GM19025 (cell line): ENCODE data around the gene CCDC167.

Experiments used
- ATAC-seq: cut with Tn5 transposase; IDR thresholded peaks from one replicate; pipeline ENCODE4 v1.9.1; 2021; ENCODE audit warnings: mild to moderate bottlenecking, low read depth, moderate library complexity; ENCODE audit not compliant: unreplicated experiment

The CCDC167 gene

GRCh38 chr6:37499433-37500293 is at the start of gene CCDC167:
TSS of gene CCDC167 (minus strand) at chr6:37499893. CDS start at chr6:37499863, 30 bp downstream.
- peak; percentile 86 for ATAC-seq

- ATAC-seq, result no peak
Measured at GRCh38 chr6:37549154-37549553, 49.5 kb upstream of the CCDC167 start.

- ATAC-seq, result no peak
Measured at GRCh38 chr6:37548067-37548674, 48.5 kb upstream of the CCDC167 start.

- peak; percentile 39 for ATAC-seq
Measured at GRCh38 chr6:37547564-37548061, 47.9 kb upstream of the CCDC167 start.

DNA sequence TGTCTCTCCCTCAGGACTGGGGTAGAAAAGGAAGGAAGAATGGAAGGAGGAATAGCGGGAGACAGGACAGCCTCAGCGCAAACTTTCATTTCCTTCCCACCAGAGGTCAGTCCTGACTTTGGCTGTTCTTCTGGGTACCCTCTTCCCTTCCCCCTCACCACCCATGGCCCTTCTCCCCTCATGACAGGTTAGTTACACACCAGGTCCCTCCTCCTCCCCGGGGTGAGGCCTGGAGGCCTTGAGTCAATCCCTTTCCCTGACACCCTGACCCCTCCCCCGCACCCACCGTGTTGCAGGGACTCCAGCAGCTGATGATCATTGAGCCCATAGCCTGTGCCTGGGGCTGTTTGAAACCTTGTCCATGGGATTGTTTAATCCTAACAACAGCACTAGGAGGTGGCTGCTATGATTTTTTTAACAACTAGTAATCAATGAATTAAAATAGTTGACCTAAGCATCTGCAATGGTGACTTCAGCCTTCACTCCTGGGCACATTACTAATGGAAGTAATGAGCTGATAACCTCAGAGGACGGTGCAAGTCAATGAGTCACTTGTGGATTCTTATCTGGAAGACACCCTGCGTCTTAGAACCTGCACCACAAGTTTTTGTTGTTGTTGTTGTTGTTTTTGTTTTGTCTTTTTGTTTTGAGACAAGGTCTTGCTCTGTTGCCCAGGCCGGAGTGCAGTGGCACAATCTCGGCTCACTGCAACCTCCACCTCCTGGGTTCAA is 46.6 kb upstream of the CCDC167 start:
- ATAC-seq, result no peak

DNA sequence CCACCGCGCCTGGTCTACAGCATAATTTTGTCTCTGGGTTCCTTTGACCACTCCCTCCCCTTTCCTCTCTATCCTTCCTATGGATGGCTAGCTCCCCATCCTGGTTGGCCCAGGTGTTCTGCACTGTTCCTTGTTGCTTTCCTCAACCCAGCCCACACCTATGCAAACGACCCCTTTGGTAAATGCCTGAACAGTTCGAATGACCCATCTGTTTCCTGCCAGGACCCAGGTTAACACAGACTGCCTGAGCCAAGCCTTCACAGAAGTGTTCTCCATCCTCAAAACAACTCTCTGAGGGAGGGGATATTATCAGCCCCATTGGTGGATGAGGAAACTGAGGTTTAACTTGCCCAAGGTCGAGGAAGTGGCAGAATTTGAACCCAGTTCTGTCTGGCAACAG is 44.8 kb upstream of the CCDC167 start:
- no peak for ATAC-seq

GRCh38 chr6:37543361-37543760 is 43.7 kb upstream of the CCDC167 start:
- ATAC-seq, result no peak

DNA sequence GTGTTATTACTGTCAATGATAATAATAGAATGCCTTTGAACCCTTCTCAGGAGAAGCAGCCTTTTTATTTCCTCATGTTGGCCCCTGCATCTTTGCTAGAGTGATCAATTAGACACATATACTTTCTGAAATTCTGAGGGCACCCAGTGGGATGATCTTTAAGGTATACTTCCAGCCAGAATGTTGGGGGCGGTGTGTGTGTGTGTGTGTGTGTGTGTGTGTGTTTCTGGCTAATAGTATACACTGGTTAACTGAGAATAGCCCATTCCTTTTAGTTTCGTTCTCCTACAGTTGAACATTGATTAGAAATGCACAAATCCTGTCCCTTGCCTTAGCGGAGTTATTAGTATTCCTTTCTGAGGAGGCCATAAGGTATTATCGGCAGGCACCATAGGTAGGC is 41.7 kb upstream of the CCDC167 start:
- no peak for ATAC-seq

- ATAC-seq, result no peak
Measured at GRCh38 chr6:37540390-37540789, 40.7 kb upstream of the CCDC167 start.

DNA sequence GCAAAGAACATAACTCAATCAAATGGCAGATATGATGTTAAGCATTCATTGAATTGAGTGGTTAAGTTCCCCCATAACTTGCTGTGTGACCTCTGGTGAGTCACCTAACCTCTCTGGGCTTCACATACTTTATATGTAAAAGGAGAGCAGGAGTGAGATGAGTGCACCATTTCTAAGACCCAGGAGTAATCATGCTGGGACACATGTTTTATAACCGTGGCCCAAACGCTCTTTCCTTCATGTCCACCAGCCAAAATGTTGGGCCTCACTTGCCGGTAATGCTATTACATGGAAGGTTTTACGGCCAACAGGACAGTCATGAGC is 40.3 kb upstream of the CCDC167 start:
- no peak for ATAC-seq

DNA sequence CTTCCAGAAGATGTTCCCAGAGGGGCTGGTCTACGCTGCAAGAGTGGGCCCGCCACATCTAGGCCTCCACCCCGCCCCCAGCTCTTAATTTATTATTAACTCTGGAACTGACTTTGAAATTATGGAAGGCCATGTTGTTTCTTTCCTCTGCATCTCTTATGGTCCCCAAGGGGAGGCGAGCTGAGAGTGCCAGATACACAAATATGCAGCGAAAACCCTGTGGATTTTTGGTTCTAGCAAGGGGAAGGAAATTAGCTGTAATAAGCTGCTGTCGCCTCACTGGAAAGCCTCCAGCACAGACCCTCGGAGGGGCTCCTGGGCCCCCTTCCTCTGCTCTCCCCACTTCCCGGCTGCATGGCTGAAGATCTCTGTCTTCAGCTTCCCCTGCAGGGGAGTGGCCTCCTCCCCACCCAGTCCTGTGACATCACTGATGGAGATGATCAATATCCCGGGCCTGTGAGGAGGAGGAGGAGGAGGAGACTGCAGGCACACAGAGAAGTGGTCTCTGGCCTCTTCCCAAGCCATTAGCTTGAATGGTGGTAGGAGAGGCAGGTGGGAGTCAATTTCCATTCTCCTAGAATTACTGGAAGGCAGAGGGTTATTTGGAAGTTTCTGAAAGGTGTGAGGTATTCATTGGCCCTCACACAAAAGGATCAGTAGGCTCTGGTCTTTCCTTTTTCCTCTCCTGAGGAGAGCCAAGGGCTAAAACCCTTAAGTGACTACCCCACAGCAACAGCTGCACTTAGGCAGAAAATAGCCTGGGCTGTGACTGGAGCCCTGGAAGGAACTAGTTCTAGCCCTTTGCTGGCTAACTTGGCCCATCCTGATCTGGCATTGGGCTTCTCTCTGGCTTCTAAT is 39.7 kb upstream of the CCDC167 start:
- ATAC-seq, result no peak

- no peak for ATAC-seq
Measured at GRCh38 chr6:37538107-37538506, 38.4 kb upstream of the CCDC167 start.

DNA sequence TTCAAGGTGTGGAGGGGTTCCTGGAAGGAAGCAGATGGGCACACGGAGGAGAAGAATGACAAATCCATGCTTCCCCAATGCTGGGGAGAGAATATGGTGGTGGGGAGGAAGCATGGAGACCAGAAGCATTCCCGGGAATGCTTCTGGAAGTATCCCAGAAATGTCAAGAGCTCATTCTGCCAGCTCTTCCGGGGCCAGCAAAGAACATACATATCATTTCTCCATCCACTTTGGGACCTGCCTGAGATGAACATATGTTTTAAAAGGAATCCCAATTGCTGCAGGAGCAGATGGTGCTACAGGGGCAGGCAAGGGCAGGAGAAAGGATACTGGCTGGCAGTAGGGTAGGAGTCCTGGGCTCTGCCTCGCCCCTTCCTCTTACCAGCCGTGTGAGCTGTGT is 37.9 kb upstream of the CCDC167 start:
- ATAC-seq, result no peak

GRCh38 chr6:37536491-37537190 is 36.9 kb upstream of the CCDC167 start:
- ATAC-seq, result no peak

- no peak for ATAC-seq
Measured at GRCh38 chr6:37535759-37536490, 36.2 kb upstream of the CCDC167 start.

DNA sequence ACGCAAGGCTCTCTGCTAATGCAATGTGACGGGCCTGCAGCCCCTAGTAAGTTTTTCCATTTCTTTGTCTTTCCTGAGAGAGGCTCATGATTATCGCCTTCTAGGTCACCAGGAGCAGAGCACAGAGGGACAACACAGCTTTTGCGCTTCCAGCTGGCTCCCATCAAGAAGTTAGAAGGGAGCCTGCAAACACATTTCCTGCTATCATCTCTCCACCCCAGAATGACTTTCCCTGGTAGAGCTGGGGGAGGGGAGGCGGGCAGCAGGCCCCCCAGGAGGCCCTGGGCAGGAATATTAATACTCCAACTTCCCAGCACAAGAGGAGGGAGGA is 35.7 kb upstream of the CCDC167 start:
- ATAC-seq, result no peak

- no peak for ATAC-seq
Measured at GRCh38 chr6:37534893-37535292, 35.2 kb upstream of the CCDC167 start.

GRCh38 chr6:37532122-37532521 is 32.4 kb upstream of the CCDC167 start:
- ATAC-seq, result no peak

GRCh38 chr6:37531437-37532036 is 31.8 kb upstream of the CCDC167 start:
- no peak for ATAC-seq
